A673 (cell line): ENCODE data around the gene QSOX2.

Source experiments
- EZH2 ChIP-seq: fragments of 200-600 bp; sonication (generic); IDR thresholded peaks from 2 replicates; pipeline ENCODE4 v1.6.1; 2017; ENCODE audit warnings: borderline replicate concordance, low read depth, mild to moderate bottlenecking, mixed read lengths, antibody characterized with exemption, low read length; ENCODE audit not compliant: poor library complexity, severe bottlenecking
- TF ChIP-seq, protein P1 (sequence below): fragments of 300-800, 200-600 bp; sonication (generic); conservative IDR thresholded peaks from 2 replicates; pipeline ENCODE4 v1.5.1; 2017; ENCODE audit warnings: low read depth, mild to moderate bottlenecking, antibody characterized with exemption, low read length, moderate library complexity, mixed read lengths

DNA sequence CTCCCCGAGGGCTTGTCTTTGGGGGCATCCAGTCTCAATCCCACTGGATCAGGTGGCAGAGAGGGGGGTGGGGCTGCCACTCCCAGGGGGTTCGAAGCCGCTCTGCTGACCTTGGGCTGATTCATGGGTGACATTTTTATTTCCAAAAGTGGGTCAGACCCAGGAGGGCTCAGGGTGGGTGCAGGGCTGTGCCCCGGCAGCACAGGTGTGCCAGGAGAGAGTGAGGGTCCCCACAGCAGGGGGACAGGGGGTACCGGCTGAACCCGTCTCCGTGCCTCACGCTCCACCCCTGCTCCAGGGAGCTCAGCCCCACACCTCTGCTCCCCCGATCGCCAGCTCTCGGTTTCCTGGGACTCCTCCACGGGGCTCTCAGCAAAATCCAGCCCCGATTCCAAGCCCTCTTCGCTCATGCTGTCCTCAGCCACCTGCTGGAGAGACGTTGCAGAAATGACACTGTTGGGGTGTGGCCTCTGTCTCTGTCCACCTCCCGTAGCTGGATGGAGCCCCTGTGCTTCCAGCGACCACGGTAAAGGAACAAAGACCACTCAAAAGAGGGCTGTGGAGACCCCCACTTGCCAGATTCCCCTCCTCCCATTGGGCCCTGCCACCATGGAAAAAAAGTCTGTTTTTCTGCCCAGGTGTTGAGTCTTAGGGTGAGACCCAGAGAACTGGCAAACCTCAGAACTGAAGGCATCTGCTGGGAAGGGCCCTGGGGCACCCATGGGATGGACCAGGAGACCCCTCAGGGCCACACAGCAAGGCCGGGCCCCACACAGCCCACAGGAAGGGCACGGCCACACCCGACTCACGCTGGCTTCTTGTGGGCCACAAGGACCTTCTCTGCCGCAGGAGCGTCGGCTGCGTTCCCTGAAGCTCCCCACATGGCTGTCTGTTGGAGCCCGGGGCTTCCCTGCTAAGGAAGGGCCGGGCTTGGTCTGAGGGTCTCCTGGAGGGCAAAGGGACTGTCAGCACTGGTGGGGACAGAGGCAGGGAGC is 10.6 kb upstream of the QSOX2 start:
- TF ChIP-seq, protein P1, sequence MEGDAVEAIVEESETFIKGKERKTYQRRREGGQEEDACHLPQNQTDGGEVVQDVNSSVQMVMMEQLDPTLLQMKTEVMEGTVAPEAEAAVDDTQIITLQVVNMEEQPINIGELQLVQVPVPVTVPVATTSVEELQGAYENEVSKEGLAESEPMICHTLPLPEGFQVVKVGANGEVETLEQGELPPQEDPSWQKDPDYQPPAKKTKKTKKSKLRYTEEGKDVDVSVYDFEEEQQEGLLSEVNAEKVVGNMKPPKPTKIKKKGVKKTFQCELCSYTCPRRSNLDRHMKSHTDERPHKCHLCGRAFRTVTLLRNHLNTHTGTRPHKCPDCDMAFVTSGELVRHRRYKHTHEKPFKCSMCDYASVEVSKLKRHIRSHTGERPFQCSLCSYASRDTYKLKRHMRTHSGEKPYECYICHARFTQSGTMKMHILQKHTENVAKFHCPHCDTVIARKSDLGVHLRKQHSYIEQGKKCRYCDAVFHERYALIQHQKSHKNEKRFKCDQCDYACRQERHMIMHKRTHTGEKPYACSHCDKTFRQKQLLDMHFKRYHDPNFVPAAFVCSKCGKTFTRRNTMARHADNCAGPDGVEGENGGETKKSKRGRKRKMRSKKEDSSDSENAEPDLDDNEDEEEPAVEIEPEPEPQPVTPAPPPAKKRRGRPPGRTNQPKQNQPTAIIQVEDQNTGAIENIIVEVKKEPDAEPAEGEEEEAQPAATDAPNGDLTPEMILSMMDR, result peak; percentile 27; the same call in 1 of the 2 replicates
- TF ChIP-seq EZH2, result no peak
